Measurements from ENCODE around the gene PSMA2. TPM values are rescaled to one million over a fixed set of nuclear protein-coding genes. Genes with fewer than 3 reads are reported as not detected.

PSMA2 gene
- polyA plus RNA-seq, 3 donors, result 254 to 335 (median 280) TPM

- DNase-seq (ENCODE audit: extremely low read depth in 1 of 11, low read depth in 9 of 11, low spot score in 4 of 11), result peak in 1 of 11 donors; percentile 54
Measured at GRCh38 chr7:42876182-42877068, 55.5 kb downstream of the PSMA2 start.

GRCh38 chr7:42869131-42870020, 62.6 kb downstream of the PSMA2 start:
- DNase-seq (ENCODE audit: extremely low read depth in 1 of 11, low read depth in 9 of 11, low spot score in 4 of 11), result no peak

GRCh38 chr7:42868480-42868879, 63.5 kb downstream of the PSMA2 start:
- DNase-seq (ENCODE audit: extremely low read depth in 1 of 11, low read depth in 9 of 11, low spot score in 4 of 11), result no peak

Other genes starting within 250 kb of the PSMA2 start
- 1 to 10 TPM; 4.4 to 8.0 (median 6.2) TPM for gene C7orf25, start 20.1 kb downstream of the PSMA2 start, polyA plus RNA-seq (ENCODE audit: insufficient read length in 3 of 3)
- 100 to 1,000 TPM in 1 of 3 donors, 10 to 100 TPM in 2; 91.2 to 118 (median 97.0) TPM for gene MRPL32, start 202 bp upstream of the PSMA2 start, polyA plus RNA-seq (ENCODE audit: insufficient read length in 3 of 3)
- 1 to 10 TPM; 6.6 to 7.0 (median 6.7) TPM for gene HECW1, start 180.5 kb upstream of the PSMA2 start, polyA plus RNA-seq (ENCODE audit: insufficient read length in 3 of 3)